ENCODE data around the gene B3GALT2.

- no peak for TF ChIP-seq CTCF (IDR thresholded peaks at IDR 0.05; ENCODE audit: borderline replicate concordance, extremely low read depth, low read length, poor library complexity, severe bottlenecking)
- no peak for TF ChIP-seq EZH2 (IDR thresholded peaks at IDR 0.05; ENCODE audit: borderline replicate concordance, low read depth, low read length, severe bottlenecking)
Observed at GRCh38 chr1:193212637-193213036, 26.2 kb upstream of the B3GALT2 start.

Measured in DND-41 (cell line).